Fibroblast of skin of right quadriceps (primary cell): ENCODE results near the gene SYNGR1.

Source experiments
- DNase-seq: peaks from one replicate; pipeline ENCODE4 v3.0.0-alpha.2; 2013

The SYNGR1 gene

GRCh38 chr22:39432361-39432811 is 82.6 kb downstream of the SYNGR1 start:
- no peak for DNase-seq

GRCh38 chr22:39433476-39434242 is 83.9 kb downstream of the SYNGR1 start:
- DNase-seq, result no peak

- no peak for DNase-seq
Observed at GRCh38 chr22:39434243-39434653, 84.5 kb downstream of the SYNGR1 start.

- no peak for DNase-seq
Observed at GRCh38 chr22:39434721-39435120, 84.9 kb downstream of the SYNGR1 start.
